Measurements from ENCODE around the gene PAQR3. TPM values are rescaled to one million over a fixed set of nuclear protein-coding genes. Genes with fewer than 3 reads are reported as not detected.

Gene PAQR3
- total and polyA plus RNA-seq, 2 experiments from 2014 or later: 15.9 to 36.3 TPM

DNA sequence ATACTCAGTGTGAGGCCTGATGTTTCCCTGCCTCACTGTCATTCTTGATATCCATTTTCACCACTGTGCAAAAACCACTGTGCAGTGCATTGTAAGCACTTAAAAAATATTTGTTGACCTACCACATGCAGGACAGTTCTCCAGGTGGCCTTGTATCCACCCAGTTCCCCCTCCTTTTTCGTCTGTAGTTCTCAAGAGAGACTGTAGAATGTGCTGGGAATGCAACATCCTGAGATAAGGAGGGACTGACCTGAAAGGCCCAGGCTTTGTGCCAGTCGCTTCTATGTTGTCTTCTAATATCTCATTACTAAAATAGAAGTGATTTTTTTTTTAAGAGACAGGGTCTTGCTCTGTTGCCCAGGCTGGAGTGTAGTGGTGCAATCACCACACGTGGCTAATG is 21.7 kb upstream of the PAQR3 start:
- Histone ChIP-seq H4K20me1 (replicated peaks; ENCODE audit: insufficient read depth) (no peaks in the 10 kb centered on the region), H3K9me2 (ENCODE audit: insufficient read depth) (no peaks in the 10 kb centered on the region; the same call in 1 of the 2 replicates), H3K36me3 (ENCODE audit: insufficient read depth) (no peaks in the 10 kb centered on the region), H3K27ac (ENCODE audit: low read depth) (no peak overlapping the region), H3K27me3 (ENCODE audit: insufficient read depth) (no peaks in the 10 kb centered on the region), H3K79me2 (replicated peaks; ENCODE audit: insufficient read depth) (no peaks in the 10 kb centered on the region), H3K4me1 (ENCODE audit: insufficient read depth) (no peaks in the 10 kb centered on the region), H3F3A (replicated peaks; ENCODE audit: low read depth) (no peaks in the 10 kb centered on the region), H2AFZ (no peak overlapping the region), H3K4me3 (no peak overlapping the region), H3K4me2 (no peak overlapping the region)
- no peak overlapping the region for H3K27ac Mint-ChIP-seq
- ATAC-seq: no peak
- no peak overlapping the region for H3K4me3 Mint-ChIP-seq
- no peaks in the 10 kb centered on the region for H3K36me3 Mint-ChIP-seq (ENCODE audit: low read depth)
- H3K9me3 Mint-ChIP-seq: no peaks in the 10 kb centered on the region; the same call in 2 of the 3 replicates
- TF ChIP-seq CTCF (conservative IDR thresholded peaks at IDR 0.05; ENCODE audit: low read depth in 2 of 2) (no peak), NANOG (IDR thresholded peaks at IDR 0.05; ENCODE audit: borderline replicate concordance) (no peak), ZNF331 (CRISPR knock-in tag; IDR thresholded peaks at IDR 0.05; ENCODE audit: low read depth) (no peak), ZNF114 (CRISPR knock-in tag; IDR thresholded peaks at IDR 0.05) (no peak), JUNB (IDR thresholded peaks at IDR 0.05; ENCODE audit: unreplicated experiment) (no peak)
- TF ChIP-seq, protein P1, sequence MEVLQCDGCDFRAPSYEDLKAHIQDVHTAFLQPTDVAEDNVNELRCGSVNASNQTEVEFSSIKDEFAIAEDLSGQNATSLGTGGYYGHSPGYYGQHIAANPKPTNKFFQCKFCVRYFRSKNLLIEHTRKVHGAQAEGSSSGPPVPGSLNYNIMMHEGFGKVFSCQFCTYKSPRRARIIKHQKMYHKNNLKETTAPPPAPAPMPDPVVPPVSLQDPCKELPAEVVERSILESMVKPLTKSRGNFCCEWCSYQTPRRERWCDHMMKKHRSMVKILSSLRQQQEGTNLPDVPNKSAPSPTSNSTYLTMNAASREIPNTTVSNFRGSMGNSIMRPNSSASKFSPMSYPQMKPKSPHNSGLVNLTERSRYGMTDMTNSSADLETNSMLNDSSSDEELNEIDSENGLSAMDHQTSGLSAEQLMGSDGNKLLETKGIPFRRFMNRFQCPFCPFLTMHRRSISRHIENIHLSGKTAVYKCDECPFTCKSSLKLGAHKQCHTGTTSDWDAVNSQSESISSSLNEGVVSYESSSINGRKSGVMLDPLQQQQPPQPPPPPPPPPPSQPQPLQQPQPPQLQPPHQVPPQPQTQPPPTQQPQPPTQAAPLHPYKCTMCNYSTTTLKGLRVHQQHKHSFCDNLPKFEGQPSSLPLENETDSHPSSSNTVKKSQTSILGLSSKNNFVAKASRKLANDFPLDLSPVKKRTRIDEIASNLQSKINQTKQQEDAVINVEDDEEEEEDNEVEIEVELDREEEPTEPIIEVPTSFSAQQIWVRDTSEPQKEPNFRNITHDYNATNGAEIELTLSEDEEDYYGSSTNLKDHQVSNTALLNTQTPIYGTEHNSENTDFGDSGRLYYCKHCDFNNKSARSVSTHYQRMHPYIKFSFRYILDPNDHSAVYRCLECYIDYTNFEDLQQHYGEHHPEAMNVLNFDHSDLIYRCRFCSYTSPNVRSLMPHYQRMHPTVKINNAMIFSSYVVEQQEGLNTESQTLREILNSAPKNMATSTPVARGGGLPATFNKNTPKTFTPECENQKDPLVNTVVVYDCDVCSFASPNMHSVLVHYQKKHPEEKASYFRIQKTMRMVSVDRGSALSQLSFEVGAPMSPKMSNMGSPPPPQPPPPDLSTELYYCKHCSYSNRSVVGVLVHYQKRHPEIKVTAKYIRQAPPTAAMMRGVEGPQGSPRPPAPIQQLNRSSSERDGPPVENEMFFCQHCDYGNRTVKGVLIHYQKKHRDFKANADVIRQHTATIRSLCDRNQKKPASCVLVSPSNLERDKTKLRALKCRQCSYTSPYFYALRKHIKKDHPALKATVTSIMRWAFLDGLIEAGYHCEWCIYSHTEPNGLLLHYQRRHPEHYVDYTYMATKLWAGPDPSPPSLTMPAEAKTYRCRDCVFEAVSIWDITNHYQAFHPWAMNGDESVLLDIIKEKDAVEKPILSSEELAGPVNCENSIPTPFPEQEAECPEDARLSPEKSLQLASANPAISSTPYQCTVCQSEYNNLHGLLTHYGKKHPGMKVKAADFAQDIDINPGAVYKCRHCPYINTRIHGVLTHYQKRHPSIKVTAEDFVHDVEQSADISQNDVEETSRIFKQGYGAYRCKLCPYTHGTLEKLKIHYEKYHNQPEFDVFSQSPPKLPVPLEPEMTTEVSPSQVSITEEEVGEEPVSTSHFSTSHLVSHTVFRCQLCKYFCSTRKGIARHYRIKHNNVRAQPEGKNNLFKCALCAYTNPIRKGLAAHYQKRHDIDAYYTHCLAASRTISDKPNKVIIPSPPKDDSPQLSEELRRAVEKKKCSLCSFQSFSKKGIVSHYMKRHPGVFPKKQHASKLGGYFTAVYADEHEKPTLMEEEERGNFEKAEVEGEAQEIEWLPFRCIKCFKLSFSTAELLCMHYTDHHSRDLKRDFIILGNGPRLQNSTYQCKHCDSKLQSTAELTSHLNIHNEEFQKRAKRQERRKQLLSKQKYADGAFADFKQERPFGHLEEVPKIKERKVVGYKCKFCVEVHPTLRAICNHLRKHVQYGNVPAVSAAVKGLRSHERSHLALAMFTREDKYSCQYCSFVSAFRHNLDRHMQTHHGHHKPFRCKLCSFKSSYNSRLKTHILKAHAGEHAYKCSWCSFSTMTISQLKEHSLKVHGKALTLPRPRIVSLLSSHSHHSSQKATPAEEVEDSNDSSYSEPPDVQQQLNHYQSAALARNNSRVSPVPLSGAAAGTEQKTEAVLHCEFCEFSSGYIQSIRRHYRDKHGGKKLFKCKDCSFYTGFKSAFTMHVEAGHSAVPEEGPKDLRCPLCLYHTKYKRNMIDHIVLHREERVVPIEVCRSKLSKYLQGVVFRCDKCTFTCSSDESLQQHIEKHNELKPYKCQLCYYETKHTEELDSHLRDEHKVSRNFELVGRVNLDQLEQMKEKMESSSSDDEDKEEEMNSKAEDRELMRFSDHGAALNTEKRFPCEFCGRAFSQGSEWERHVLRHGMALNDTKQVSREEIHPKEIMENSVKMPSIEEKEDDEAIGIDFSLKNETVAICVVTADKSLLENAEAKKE (CRISPR knock-in tag; IDR thresholded peaks at IDR 0.05): no peak
- DNase-seq (ENCODE audit: low spot score): no peak
- no peaks in the 10 kb centered on the region for H3K27me3 Mint-ChIP-seq (ENCODE audit: insufficient read depth, low read depth, poor library complexity)
- H3K4me1 Mint-ChIP-seq: no peaks in the 10 kb centered on the region; the same call in 2 of the 3 replicates

All from GM23338 (cell line).